ENCODE results near the gene DEFB127.

DEFB127 gene

GRCh38 chr20:152131-152530 lies 5.1 kb upstream of the DEFB127 start:
- no peak overlapping the region for H3K4me3 ChIP-seq (ENCODE audit: low read depth, low read length)
- no peak for TF ChIP-seq CTCF (conservative IDR thresholded peaks at IDR 0.05; ENCODE audit: low read depth, low read length)
- DNase-seq (ENCODE audit: low read depth): no peak

GRCh38 chr20:164618-165017 lies 7.4 kb downstream of the DEFB127 start:
- no peak for TF ChIP-seq CTCF (conservative IDR thresholded peaks at IDR 0.05; ENCODE audit: low read depth, low read length)
- H3K4me3 ChIP-seq (ENCODE audit: low read depth, low read length): no peak overlapping the region
- DNase-seq (ENCODE audit: low read depth): no peak

- TF ChIP-seq CTCF (conservative IDR thresholded peaks at IDR 0.05; ENCODE audit: low read depth, low read length): no peak
- no peak overlapping the region for H3K4me3 ChIP-seq (ENCODE audit: low read depth, low read length)
- no peak for DNase-seq (ENCODE audit: low read depth)
These were observed 11.6 kb downstream of the DEFB127 start for GRCh38 chr20:168876-169275.

GRCh38 chr20:184288-184687 lies 27.0 kb downstream of the DEFB127 start:
- TF ChIP-seq CTCF (conservative IDR thresholded peaks at IDR 0.05; ENCODE audit: low read depth, low read length): no peak
- no peak overlapping the region for H3K4me3 ChIP-seq (ENCODE audit: low read depth, low read length)
- DNase-seq (ENCODE audit: low read depth): no peak

GRCh38 chr20:187733-188132 lies 30.5 kb downstream of the DEFB127 start:
- DNase-seq (ENCODE audit: low read depth): no peak
- H3K4me3 ChIP-seq (ENCODE audit: low read depth, low read length): no peak overlapping the region
- TF ChIP-seq CTCF (conservative IDR thresholded peaks at IDR 0.05; ENCODE audit: low read depth, low read length): no peak

- DNase-seq (ENCODE audit: low read depth): no peak
- TF ChIP-seq CTCF (conservative IDR thresholded peaks at IDR 0.05; ENCODE audit: low read depth, low read length): no peak
- H3K4me3 ChIP-seq (ENCODE audit: low read depth, low read length): no peak within 1 kb of the TSS
These were observed 32.4 kb downstream of the DEFB127 start, which contains the start of gene DEFB128 for GRCh38 chr20:189611-190010. Gene DEFB128, minus strand, starts transcription at chr20:189711. Its CDS starts 88 bp downstream, at chr20:189623.

GRCh38 chr20:198225-198624 lies 41.0 kb downstream of the DEFB127 start:
- DNase-seq (ENCODE audit: low read depth): no peak
- H3K4me3 ChIP-seq (ENCODE audit: low read depth, low read length): no peak overlapping the region
- no peak for TF ChIP-seq CTCF (conservative IDR thresholded peaks at IDR 0.05; ENCODE audit: low read depth, low read length)

Data from choroid plexus epithelial cell (primary cell).